Progenitor cell of endocrine pancreas (in vitro differentiated cells): ENCODE data around the gene B3GALT4. TPM values are rescaled to one million over a fixed set of nuclear protein-coding genes. Genes with fewer than 3 reads are reported as not detected.

ENCODE experiments used
- DNase-seq: peaks from one replicate; pipeline ENCODE4 v3.0.0; 2021; ENCODE audit warnings: low spot score; ENCODE audit not compliant: unreplicated experiment
- H3K27ac Mint-ChIP-seq: 2 replicates; pipeline ENCODE4 v1.8.0; 2021; ENCODE audit warnings: mild to moderate bottlenecking, moderate library complexity, mixed read lengths
- H3K27me3 Mint-ChIP-seq: 2 replicates; pipeline ENCODE4 v1.8.0; 2021; ENCODE audit warnings: mixed read lengths
- H3K36me3 Mint-ChIP-seq: 2 replicates; pipeline ENCODE4 v1.8.0; 2022; ENCODE audit warnings: mixed read lengths; ENCODE audit not compliant: insufficient read depth
- H3K4me1 Mint-ChIP-seq: 2 replicates; pipeline ENCODE4 v1.8.0; 2021; ENCODE audit warnings: low read depth, mixed read lengths
- H3K4me3 Mint-ChIP-seq: 2 replicates; pipeline ENCODE4 v1.8.0; 2021; ENCODE audit warnings: low read depth, mild to moderate bottlenecking, moderate library complexity, mixed read lengths
- H3K9me3 Mint-ChIP-seq: 2 replicates; pipeline ENCODE4 v1.8.0; 2021; ENCODE audit warnings: low read depth, mixed read lengths
- CTCF ChIP-seq: fragments of 200-600 bp; sonication (generic); IDR thresholded peaks from one replicate; pipeline ENCODE4 v1.5.0; 2021; ENCODE audit warnings: antibody characterized with exemption, mild to moderate bottlenecking; ENCODE audit not compliant: unreplicated experiment
- total RNA-seq: library from RNA; stranded (reverse); gene quantifications from 2 replicates; pipeline ENCODE4 v1.2.1, GENCODE V29; 2021

B3GALT4 gene
- total RNA-seq, 1 donor from 2014 or later: 5.7 TPM

- Mint-ChIP-seq H3K9me3 (no peaks in the 10 kb centered on the region), H3K27me3 (no peaks in the 10 kb centered on the region), H3K36me3 (peaks cover 15% of the 10 kb centered on the region), H3K27ac (peak overlapping the region; percentile 91), H3K4me1 (peaks cover 25% of the 10 kb centered on the region), H3K4me3 (peak overlapping the region; percentile 80)
- peak; percentile 22 for TF ChIP-seq CTCF
- DNase-seq: no peak
These were observed 904 bp downstream of the B3GALT4 start for GRCh38 chr6:33277663-33278391.

GRCh38 chr6:33278392-33278741 lies 1.4 kb downstream of the B3GALT4 start:
- no peak overlapping the region for H3K27ac Mint-ChIP-seq
- H3K4me1 Mint-ChIP-seq: peaks cover 19% of the 10 kb centered on the region
- H3K9me3 Mint-ChIP-seq: no peaks in the 10 kb centered on the region
- no peak for DNase-seq
- H3K36me3 Mint-ChIP-seq: peaks cover 16% of the 10 kb centered on the region
- H3K4me3 Mint-ChIP-seq: no peak overlapping the region
- no peaks in the 10 kb centered on the region for H3K27me3 Mint-ChIP-seq
- TF ChIP-seq CTCF: no peak

- no peak overlapping the region for H3K4me3 Mint-ChIP-seq
- peaks cover 16% of the 10 kb centered on the region for H3K36me3 Mint-ChIP-seq
- H3K27me3 Mint-ChIP-seq: no peaks in the 10 kb centered on the region
- DNase-seq: no peak
- peaks cover 17% of the 10 kb centered on the region for H3K4me1 Mint-ChIP-seq
- no peak overlapping the region for H3K27ac Mint-ChIP-seq
- TF ChIP-seq CTCF: no peak
- H3K9me3 Mint-ChIP-seq: no peaks in the 10 kb centered on the region
These were observed 1.9 kb downstream of the B3GALT4 start for GRCh38 chr6:33278810-33279209.

GRCh38 chr6:33279257-33279695 lies 2.4 kb downstream of the B3GALT4 start:
- DNase-seq: no peak
- Mint-ChIP-seq H3K4me3 (no peak overlapping the region), H3K4me1 (peaks cover 15% of the 10 kb centered on the region), H3K9me3 (no peaks in the 10 kb centered on the region), H3K27ac (no peak overlapping the region), H3K36me3 (peaks cover 16% of the 10 kb centered on the region), H3K27me3 (no peaks in the 10 kb centered on the region)
- no peak for TF ChIP-seq CTCF

GRCh38 chr6:33279971-33280511 lies 3.1 kb downstream of the B3GALT4 start:
- DNase-seq: peak; percentile 42
- TF ChIP-seq CTCF: peak; percentile 60
- no peaks in the 10 kb centered on the region for H3K9me3 Mint-ChIP-seq
- H3K27ac Mint-ChIP-seq: no peak overlapping the region
- peaks cover 9% of the 10 kb centered on the region for H3K4me1 Mint-ChIP-seq
- peaks cover 10% of the 10 kb centered on the region for H3K36me3 Mint-ChIP-seq
- no peaks in the 10 kb centered on the region for H3K27me3 Mint-ChIP-seq
- H3K4me3 Mint-ChIP-seq: no peak overlapping the region
